Type B pancreatic cell (in vitro differentiated cells): ENCODE results near the gene FBL. TPM values are rescaled to one million over a fixed set of nuclear protein-coding genes. Genes with fewer than 3 reads are reported as not detected.
"Not testable (repeated sequence)": the region's sequence is repeated elsewhere in the genome, so short reads cannot be mapped to it uniquely, and the experiment has no call there.

Experiments
- DNase-seq: peaks from one replicate; pipeline ENCODE4 v3.0.0; 2021; ENCODE audit warnings: mixed read lengths; ENCODE audit not compliant: unreplicated experiment; ENCODE audit errors: extremely low spot score
- H3K27ac Mint-ChIP-seq: 2 replicates; pipeline ENCODE4 v1.8.0; 2021; ENCODE audit warnings: mild to moderate bottlenecking, mixed read lengths
- H3K27me3 Mint-ChIP-seq: 2 replicates; pipeline ENCODE4 v1.8.0; 2021; ENCODE audit warnings: mixed read lengths
- H3K36me3 Mint-ChIP-seq: 2 replicates; pipeline ENCODE4 v1.8.0; 2021; ENCODE audit warnings: mixed read lengths
- H3K4me1 Mint-ChIP-seq: one replicate; pipeline ENCODE4 v1.8.0; 2021; ENCODE audit warnings: mixed read lengths; ENCODE audit not compliant: unreplicated experiment
- H3K4me3 Mint-ChIP-seq: 2 replicates; pipeline ENCODE4 v1.8.0; 2021; ENCODE audit warnings: mild to moderate bottlenecking, mixed read lengths
- H3K9me3 Mint-ChIP-seq: 2 replicates; pipeline ENCODE4 v1.8.0; 2021; ENCODE audit warnings: mixed read lengths
- long read RNA-seq: library from polyadenylated mRNA; unstranded; transcript quantifications from one replicate; pipeline ENCODE4 v2.0.0, GENCODE V29; 2020
- total RNA-seq: library from RNA; stranded (reverse); gene quantifications from 2 replicates; pipeline ENCODE4 v1.2.1, GENCODE V29; 2021; ENCODE audit warnings: low replicate concordance
- TF ChIP-seq, protein P1 (sequence below): fragments of 200-600 bp; sonication (generic); conservative IDR thresholded peaks from 2 replicates; pipeline ENCODE4 v1.5.0; 2021; ENCODE audit warnings: antibody characterized with exemption, mild to moderate bottlenecking

Gene FBL
- 327 and 356 TPM in 2 replicates for total RNA-seq
- long read RNA-seq, partial matches to known transcripts = 7 of 17 reads
- long read RNA-seq, other reads (novel, unspliced or antisense) = 7 of 17 reads

DNA sequence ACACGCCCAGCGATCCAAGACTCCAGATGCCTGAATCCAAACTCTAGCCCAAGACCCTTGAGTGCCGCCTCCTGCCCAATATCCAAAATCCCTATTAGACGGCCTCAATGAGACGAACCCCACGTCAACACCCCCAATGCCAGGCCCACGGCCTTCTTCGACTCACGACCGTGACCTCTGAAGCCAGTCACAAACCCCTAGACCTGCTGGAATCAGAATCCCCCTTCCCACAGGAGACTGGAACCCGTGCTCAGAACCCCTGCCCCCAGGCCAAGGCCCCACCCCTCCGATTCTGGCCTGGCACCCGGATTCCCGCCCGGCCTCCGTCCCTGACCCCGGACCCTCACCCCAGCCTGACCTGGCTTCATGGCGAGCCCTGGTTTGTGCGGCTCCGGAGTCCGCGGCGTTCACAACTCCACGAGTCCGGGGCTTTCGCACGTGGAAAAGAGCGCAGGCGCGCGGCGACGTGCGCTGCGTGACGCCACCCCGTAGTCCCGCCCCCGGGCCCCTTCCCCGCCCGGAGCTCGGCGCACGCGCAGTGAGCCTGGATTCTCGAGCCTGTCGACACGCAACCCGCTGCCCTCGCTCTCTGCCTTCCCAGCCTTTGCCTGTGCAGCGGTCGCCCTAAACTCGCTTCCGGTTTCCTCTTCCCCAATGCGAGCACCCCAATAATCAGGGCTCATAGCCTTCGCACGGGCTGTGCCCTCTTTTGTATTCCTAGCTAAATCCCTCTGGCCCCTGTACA, at the start of gene FBL:
TSS of gene FBL (minus strand) at position 447 of the 745 bp plus-strand sequence. CDS start at position 368, 79 bp downstream.
- Mint-ChIP-seq H3K36me3 (peaks cover 3% of the 10 kb centered on the region), H3K4me1 (peaks cover 42% of the 10 kb centered on the region), H3K27ac (peak within 1 kb of the TSS; percentile 95), H3K27me3 (no peaks in the 10 kb centered on the region), H3K4me3 (peak within 1 kb of the TSS; percentile 96), H3K9me3 (no peaks in the 10 kb centered on the region)
- TF ChIP-seq, protein P1, sequence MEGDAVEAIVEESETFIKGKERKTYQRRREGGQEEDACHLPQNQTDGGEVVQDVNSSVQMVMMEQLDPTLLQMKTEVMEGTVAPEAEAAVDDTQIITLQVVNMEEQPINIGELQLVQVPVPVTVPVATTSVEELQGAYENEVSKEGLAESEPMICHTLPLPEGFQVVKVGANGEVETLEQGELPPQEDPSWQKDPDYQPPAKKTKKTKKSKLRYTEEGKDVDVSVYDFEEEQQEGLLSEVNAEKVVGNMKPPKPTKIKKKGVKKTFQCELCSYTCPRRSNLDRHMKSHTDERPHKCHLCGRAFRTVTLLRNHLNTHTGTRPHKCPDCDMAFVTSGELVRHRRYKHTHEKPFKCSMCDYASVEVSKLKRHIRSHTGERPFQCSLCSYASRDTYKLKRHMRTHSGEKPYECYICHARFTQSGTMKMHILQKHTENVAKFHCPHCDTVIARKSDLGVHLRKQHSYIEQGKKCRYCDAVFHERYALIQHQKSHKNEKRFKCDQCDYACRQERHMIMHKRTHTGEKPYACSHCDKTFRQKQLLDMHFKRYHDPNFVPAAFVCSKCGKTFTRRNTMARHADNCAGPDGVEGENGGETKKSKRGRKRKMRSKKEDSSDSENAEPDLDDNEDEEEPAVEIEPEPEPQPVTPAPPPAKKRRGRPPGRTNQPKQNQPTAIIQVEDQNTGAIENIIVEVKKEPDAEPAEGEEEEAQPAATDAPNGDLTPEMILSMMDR = no peak
- peak; percentile 99 for DNase-seq

DNA sequence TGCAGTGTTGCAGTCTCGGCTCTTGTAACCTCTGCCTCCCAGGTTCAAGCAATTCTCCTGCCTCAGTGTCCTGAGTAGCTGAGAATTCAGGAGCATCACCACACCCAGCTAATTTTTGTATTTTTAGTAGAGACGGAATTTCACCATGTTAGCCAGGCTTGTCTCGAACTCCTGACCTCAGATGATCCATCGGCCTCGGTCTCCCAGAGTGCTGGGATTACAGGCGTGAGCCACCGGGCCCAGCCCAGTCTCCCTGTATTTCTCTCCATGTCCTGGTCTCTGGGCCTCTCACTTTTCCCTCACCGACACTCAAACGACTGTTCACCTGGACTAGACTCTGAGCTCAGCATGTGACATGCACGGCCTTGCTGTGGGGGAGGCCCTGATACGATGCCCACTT, 48.9 kb upstream of the FBL start:
- not testable (repeated sequence) for H3K27me3 Mint-ChIP-seq, DNase-seq, H3K9me3 Mint-ChIP-seq, H3K4me1 Mint-ChIP-seq, H3K4me3 Mint-ChIP-seq, H3K36me3 Mint-ChIP-seq, H3K27ac Mint-ChIP-seq

DNA sequence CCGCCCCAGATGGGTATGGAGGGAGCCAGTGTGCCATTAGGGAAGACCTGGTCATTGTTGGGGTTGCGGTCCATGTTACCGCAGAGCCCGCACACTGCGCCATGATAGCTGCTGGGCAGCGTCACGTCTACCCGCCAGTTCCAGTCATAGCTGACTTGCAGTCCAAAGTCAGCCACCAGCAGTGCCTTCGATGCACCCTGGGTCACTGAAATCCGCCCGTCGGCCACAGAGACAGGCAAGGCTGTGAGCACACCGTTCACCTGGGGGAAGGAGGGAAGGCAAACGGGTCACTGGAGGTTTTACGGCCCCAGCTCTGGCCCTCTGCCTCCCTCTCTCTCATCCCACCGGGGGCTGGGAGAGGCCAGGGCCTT, 48.0 kb upstream of the FBL start:
- not testable (repeated sequence) for H3K9me3 Mint-ChIP-seq, H3K4me3 Mint-ChIP-seq, H3K4me1 Mint-ChIP-seq, H3K27me3 Mint-ChIP-seq, H3K36me3 Mint-ChIP-seq, DNase-seq, H3K27ac Mint-ChIP-seq

GRCh38 chr19:39893366-39894235, 47.4 kb upstream of the FBL start:
- not testable (repeated sequence) for H3K27me3 Mint-ChIP-seq, H3K27ac Mint-ChIP-seq, H3K4me1 Mint-ChIP-seq, H3K36me3 Mint-ChIP-seq, H3K4me3 Mint-ChIP-seq, DNase-seq, H3K9me3 Mint-ChIP-seq

DNA sequence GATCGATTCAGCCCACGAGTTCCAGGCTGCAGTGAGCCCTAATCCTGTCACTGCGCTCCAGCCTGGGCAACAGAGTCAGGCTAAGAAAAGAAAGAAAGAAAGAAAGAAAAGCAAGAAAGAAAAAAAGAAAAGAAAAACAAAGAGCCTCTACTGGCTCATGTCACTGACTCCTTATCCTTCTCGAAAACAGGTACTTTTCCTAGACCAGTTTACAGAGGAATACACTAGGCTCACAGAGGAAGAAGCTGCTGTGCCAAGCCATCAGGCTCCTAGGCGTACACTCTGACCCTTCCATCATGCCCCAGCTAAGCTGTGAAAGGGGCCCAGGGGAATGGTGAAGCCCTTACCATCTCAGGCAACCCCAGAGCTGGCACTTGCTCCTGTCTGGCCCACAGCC, 46.3 kb upstream of the FBL start:
- H3K27ac Mint-ChIP-seq, H3K9me3 Mint-ChIP-seq, H3K4me1 Mint-ChIP-seq, DNase-seq, H3K4me3 Mint-ChIP-seq, H3K36me3 Mint-ChIP-seq, H3K27me3 Mint-ChIP-seq: not testable (repeated sequence)

GRCh38 chr19:39891660-39892505, 45.7 kb upstream of the FBL start:
- not testable (repeated sequence) for H3K9me3 Mint-ChIP-seq, DNase-seq, H3K4me1 Mint-ChIP-seq, H3K4me3 Mint-ChIP-seq, H3K27ac Mint-ChIP-seq, H3K27me3 Mint-ChIP-seq, H3K36me3 Mint-ChIP-seq

GRCh38 chr19:39890755-39891551, 44.8 kb upstream of the FBL start:
- Mint-ChIP-seq H3K27me3 (no peaks in the 10 kb centered on the region), H3K36me3 (no peaks in the 10 kb centered on the region), H3K4me3 (no peak overlapping the region), H3K9me3 (no peaks in the 10 kb centered on the region), H3K27ac (no peak overlapping the region), H3K4me1 (no peaks in the 10 kb centered on the region)
- TF ChIP-seq, protein P1 = no peak
- DNase-seq = no peak

- H3K4me3 Mint-ChIP-seq, H3K36me3 Mint-ChIP-seq, H3K27ac Mint-ChIP-seq, H3K4me1 Mint-ChIP-seq, H3K9me3 Mint-ChIP-seq, DNase-seq, H3K27me3 Mint-ChIP-seq: not testable (repeated sequence)
Measured at GRCh38 chr19:39889872-39890754, 43.9 kb upstream of the FBL start.

DNA sequence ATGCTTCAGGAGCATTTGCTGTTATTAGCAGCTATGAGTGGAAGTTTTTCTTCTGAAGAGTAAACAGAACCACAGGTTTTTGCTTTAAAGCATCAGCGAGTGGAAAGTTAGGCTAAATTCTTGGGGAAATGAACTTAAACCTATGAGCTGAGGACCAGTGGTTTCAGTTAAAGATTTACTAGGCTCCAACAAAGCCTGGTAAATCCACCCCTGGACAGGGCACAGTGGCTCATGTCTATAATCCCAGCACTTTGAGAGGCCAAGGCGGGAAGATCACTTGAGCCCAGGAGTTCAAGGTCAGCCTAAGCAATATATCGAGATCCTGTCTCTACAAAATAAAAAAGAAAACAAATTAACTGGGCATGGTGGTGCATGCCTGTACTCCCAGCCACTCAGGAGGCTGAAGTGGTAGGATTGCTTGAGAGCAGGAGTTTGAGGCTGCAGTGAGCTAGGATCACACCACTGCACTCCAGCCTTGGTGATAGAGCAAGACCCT, 41.3 kb upstream of the FBL start:
- not testable (repeated sequence) for H3K9me3 Mint-ChIP-seq, H3K27me3 Mint-ChIP-seq, H3K4me1 Mint-ChIP-seq, H3K27ac Mint-ChIP-seq, DNase-seq, H3K4me3 Mint-ChIP-seq, H3K36me3 Mint-ChIP-seq
